Lower leg skin (tissue), 3 donors: ENCODE results near the gene SENP8.

Source experiments
- CTCF ChIP-seq, 3 donors: fragments of 450-650 bp; IDR thresholded peaks; one replicate each; pipeline ENCODE4 v1.5.1; 2016; ENCODE audit warnings: antibody characterized with exemption in 3 of 3, mild to moderate bottlenecking in 3 of 3, moderate library complexity in 2 of 3
- POLR2A ChIP-seq, 2 donors: fragments of 450-650 bp; IDR thresholded peaks; one replicate each; pipeline ENCODE4 v1.6.1; 2016 to 2017; ENCODE audit warnings: antibody characterized with exemption in 2 of 2, mild to moderate bottlenecking in 1 of 2, moderate library complexity in 1 of 2

- TF ChIP-seq CTCF (IDR thresholded peaks at IDR 0.05) = no peak
- no peak for TF ChIP-seq POLR2A (IDR thresholded peaks at IDR 0.05)
These were observed 39.3 kb upstream of the SENP8 start for GRCh38 chr15:72078887-72079286.
